AG04449 (cell line): ENCODE measurements around the gene ATP7A.
"Not testable (repeated sequence)": the region's sequence is repeated elsewhere in the genome, so short reads cannot be mapped to it uniquely, and the experiment has no call there.

Source experiments
- CTCF ChIA-PET: fragments of 350-600 bp; formaldehyde crosslinking; extraction: SDS; loops from one replicate; lab custom pipeline; 2021; ENCODE audit warnings: antibody characterized with exemption; lab: Yijun Ruan, JAX
- POLR2A ChIA-PET: fragments of 400-600, 350-600 bp; formaldehyde crosslinking; extraction: SDS; loops from one replicate; lab custom pipeline; 2020; ENCODE audit warnings: antibody characterized with exemption, inconsistent platforms; lab: Yijun Ruan, JAX
- DNase-seq: peaks from one replicate; pipeline ENCODE4 v3.0.0-alpha.2; 2010; ENCODE audit warnings: low read depth, low spot score
- H3K4me3 ChIP-seq: 2 replicates; pipeline ENCODE4 v1.5.1; 2011; ENCODE audit warnings: low read depth, mild to moderate bottlenecking, control low read depth, low read length
- CTCF ChIP-seq: IDR thresholded peaks from one replicate; pipeline ENCODE4 v1.5.1; 2011; ENCODE audit warnings: mild to moderate bottlenecking, moderate library complexity, low read length, control low read depth, inconsistent platforms; ENCODE audit not compliant: insufficient read depth; ENCODE audit errors: missing control alignments

The ATP7A gene

GRCh38 chrX:78037881-78038280 lies 127.4 kb downstream of the ATP7A start:
- no peak for TF ChIP-seq CTCF
- H3K4me3 ChIP-seq: no peak overlapping the region
- ChIA-PET CTCF (no interaction called here), POLR2A (no interaction called here)
- DNase-seq: no peak

GRCh38 chrX:78042601-78043000 lies 132.1 kb downstream of the ATP7A start:
- POLR2A ChIA-PET: no interaction called here
- CTCF ChIA-PET: interaction anchor here (2.1 kb wide), 1 partner anchor 18 kb away, joined by 5 read pairs; no protein-coding TSS in a partner anchor
- no peak for TF ChIP-seq CTCF

GRCh38 chrX:78046362-78046761 lies 135.9 kb downstream of the ATP7A start:
- TF ChIP-seq CTCF: no peak
- CTCF ChIA-PET: interaction anchor here (0.7 kb wide), 2 partner anchors 11 to 104 kb away, joined by 3 read pairs; no protein-coding TSS in a partner anchor
- DNase-seq: no peak

More at GRCh38 chrX:78042601-78043000, 132.1 kb downstream of the ATP7A start:
- DNase-seq: no peak
- H3K4me3 ChIP-seq: no peak overlapping the region

GRCh38 chrX:78048052-78048451 lies 137.6 kb downstream of the ATP7A start:
- POLR2A ChIA-PET: no interaction called here
- no peak overlapping the region for H3K4me3 ChIP-seq
- no peak for TF ChIP-seq CTCF
- DNase-seq: no peak
- CTCF ChIA-PET: no interaction called here

More at GRCh38 chrX:78046362-78046761, 135.9 kb downstream of the ATP7A start:
- no peak overlapping the region for H3K4me3 ChIP-seq
- POLR2A ChIA-PET: no interaction called here

- DNase-seq: no peak
- H3K4me3 ChIP-seq: no peak overlapping the region
- CTCF ChIA-PET: no interaction called here
- no peak for TF ChIP-seq CTCF
- POLR2A ChIA-PET: no interaction called here
Measured at GRCh38 chrX:78063687-78064086, 153.2 kb downstream of the ATP7A start.

- no peak for DNase-seq
- POLR2A ChIA-PET: interaction anchor here (1.0 kb wide), 1 partner anchor 165 kb away, joined by 5 read pairs; the partner anchor contains the start of gene COX7B
- no peak for TF ChIP-seq CTCF
- no peak overlapping the region for H3K4me3 ChIP-seq
- CTCF ChIA-PET: interaction anchor here (1.0 kb wide), 1 partner anchor 165 kb away, joined by 5 read pairs; the partner anchor contains the start of gene COX7B
Measured at GRCh38 chrX:78064152-78064551, 153.7 kb downstream of the ATP7A start.

GRCh38 chrX:78064698-78065601 lies 154.5 kb downstream of the ATP7A start:
- not testable (repeated sequence) for H3K4me3 ChIP-seq
- peak; percentile 29 for DNase-seq
- ChIA-PET CTCF (interaction anchor here (1.0 kb wide), 2 partner anchors 10 to 166 kb away, joined by 3 to 5 read pairs; partner anchors contain the start of gene COX7B), POLR2A (interaction anchor here (1.0 kb wide), 1 partner anchor 166 kb away, joined by 5 read pairs; the partner anchor contains the start of gene COX7B)
